Astrocyte of the spinal cord (primary cell): ENCODE results near the gene MON1A.
A peak's percentile ranks its signal among the peaks of the same experiment; 100 is the strongest.
"Not testable (repeated sequence)": the region's sequence is repeated elsewhere in the genome, so short reads cannot be mapped to it uniquely, and the experiment has no call there.

ENCODE experiments used
- DNase-seq: peaks from one replicate; pipeline ENCODE4 v3.0.0; 2011; ENCODE audit warnings: low read depth, low spot score
- H3K4me3 ChIP-seq: 2 replicates; pipeline ENCODE4 v1.5.1; 2011; ENCODE audit warnings: low read depth, mild to moderate bottlenecking, low read length, moderate library complexity
- in situ Hi-C: cut with HindIII; loops from 2 replicates; pipeline ENCODE4 v1.10.0; 2017; ENCODE audit warnings: low sequenced_read_pairs
- TF ChIP-seq, protein P1 (sequence below): IDR thresholded peaks from 2 replicates; pipeline ENCODE4 v1.5.1; 2012; ENCODE audit warnings: low read depth, mild to moderate bottlenecking, low read length, inconsistent platforms

The MON1A gene

DNA sequence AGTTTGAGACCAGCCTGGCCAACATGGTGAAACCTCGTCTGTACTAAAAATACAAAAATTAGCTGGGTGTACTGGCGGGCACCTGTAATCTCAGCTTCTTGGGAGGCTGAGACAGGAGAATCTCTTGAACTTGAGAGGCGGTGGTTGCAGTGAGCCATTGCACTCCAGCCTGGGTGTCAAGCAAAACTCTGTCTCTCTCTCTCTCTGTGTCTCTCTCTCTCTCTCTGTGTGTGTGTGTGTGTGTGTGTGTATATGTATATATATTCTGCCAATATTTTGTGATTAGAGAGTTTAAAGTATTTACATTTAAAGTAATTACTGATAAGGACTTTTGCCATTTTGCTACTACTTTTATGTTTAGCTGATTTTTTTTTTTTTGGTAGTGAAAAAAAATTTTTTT lies 26.0 kb upstream of the MON1A start:
- TF ChIP-seq, protein P1, sequence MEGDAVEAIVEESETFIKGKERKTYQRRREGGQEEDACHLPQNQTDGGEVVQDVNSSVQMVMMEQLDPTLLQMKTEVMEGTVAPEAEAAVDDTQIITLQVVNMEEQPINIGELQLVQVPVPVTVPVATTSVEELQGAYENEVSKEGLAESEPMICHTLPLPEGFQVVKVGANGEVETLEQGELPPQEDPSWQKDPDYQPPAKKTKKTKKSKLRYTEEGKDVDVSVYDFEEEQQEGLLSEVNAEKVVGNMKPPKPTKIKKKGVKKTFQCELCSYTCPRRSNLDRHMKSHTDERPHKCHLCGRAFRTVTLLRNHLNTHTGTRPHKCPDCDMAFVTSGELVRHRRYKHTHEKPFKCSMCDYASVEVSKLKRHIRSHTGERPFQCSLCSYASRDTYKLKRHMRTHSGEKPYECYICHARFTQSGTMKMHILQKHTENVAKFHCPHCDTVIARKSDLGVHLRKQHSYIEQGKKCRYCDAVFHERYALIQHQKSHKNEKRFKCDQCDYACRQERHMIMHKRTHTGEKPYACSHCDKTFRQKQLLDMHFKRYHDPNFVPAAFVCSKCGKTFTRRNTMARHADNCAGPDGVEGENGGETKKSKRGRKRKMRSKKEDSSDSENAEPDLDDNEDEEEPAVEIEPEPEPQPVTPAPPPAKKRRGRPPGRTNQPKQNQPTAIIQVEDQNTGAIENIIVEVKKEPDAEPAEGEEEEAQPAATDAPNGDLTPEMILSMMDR = no peak
- in situ Hi-C loops = no loop called here
- H3K4me3 ChIP-seq = no peak overlapping the region
- DNase-seq = no peak

DNA sequence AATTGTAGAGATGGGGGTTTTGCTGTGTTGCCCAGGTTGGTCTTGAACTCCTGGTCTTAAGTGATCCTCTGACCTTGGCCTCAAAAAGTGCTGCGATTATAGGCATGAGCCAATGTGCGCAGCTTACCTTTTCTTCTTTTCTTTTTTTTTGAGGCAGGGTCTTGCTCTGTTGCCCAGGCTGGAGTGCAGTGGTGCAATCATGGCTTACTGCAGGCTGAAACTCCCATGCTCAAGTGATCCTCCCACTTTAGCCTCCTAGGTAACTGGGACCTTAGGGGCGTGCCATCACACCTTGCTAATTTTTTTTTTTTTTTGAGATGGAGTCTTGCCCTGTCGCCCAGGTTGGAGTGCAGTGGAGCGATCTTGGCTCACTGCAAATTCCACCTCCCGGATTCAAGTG lies 23.3 kb upstream of the MON1A start:
- TF ChIP-seq, protein P1 = no peak
- in situ Hi-C loops = no loop called here
- H3K4me3 ChIP-seq = no peak overlapping the region
- DNase-seq = no peak

DNA sequence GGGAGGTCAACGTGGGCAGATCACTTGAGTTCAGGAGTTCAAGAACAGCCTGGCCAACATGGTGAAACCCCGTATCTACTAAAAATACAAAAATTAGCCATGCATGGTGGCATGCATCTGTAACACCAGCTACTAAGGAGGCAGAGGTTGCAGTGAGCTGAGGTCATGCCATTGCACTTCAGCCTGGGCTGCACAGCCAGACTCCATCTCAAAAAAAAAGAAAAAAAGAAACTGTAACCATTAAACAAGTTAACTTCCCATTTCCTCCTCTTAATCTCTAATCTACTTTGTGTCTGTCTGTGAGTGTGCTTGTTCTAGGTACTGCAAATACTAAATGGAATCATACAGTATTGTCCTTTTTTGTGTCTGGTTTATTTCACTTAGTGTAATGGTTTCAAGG lies 13.0 kb upstream of the MON1A start:
- no peak overlapping the region for H3K4me3 ChIP-seq
- TF ChIP-seq, protein P1 = no peak

DNA sequence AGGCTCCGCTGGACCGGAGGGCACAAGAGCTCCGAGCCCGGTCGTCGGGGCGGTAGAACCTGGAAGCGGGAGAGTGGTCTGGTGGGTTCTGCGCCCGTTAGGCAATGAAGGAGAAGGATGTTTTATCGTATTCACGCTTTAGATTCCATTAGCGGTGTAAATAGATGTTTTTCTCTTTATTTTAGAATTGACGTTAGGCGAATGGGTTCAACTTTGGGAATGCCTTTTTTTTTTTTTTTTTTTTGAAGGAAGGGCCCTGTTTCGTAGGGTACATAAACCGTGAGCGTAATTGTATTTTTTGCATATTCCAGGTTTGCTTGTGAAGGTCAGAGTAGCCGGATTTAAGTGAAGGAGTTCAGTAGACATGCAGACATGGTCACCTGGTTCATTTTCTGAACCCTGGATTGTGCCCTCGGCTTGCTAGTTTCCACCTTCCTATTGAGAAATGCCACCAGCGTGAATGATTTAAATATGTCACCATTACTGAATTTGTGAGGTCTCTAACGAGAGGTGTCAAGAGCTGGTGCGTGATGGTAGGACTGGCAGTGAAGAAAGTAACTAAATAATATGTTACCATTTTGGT lies 11.1 kb upstream of the MON1A start:
- DNase-seq = no peak
- H3K4me3 ChIP-seq = peak overlapping the region; percentile 87
- TF ChIP-seq, protein P1 = no peak
- in situ Hi-C loops = no loop called here

More for the DNA sequence above, 13.0 kb upstream of the MON1A start:
- DNase-seq = no peak
- in situ Hi-C loops = no loop called here

DNA sequence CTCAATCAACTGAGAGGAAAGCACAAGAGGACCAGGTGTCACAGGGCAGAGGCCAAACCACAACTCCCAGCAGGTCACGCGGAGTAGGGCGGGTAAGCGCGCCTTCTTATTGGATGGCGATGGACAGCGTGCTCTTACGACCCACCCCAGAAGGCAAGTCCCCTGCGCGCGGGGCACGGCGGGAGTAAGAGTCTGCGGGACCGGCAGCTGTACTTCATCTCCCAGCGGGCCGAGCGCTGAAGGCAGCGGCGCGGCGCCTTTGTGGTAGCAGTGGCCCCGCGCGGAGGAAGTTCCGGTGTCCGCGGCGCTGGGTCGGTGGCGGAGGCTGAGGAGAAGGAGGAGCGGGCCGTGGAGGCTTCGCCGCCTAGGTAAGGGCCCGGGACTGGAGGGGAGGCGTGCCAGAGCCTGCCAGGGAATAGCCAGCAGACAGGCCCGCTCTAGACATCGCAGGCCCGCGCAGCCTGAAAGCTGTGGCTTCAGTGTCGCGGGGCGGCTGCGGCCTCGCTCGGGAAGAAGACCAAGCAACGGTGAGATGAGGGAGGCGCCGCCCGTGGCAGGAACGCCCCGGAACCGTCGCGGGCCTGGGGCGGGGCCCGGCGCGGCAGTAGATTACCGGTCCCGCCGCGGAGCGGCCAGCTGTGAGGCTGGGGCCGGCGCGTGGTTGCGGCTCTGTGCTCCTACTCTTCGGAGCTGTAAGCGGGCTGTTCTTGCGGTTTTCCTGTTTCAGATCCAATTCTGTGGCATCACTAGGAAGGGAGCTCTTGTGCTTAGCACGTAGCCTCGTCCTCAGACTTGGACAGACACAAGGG lies 10.5 kb upstream of the MON1A start, which contains the start of gene RBM6:
TSS of gene RBM6 (plus strand) at position 293 of the 809 bp plus-strand sequence. CDS start 22,492 bp downstream, outside the sequence.
- TF ChIP-seq, protein P1 = no peak
- H3K4me3 ChIP-seq = peak within 1 kb of the TSS; percentile 87
- DNase-seq = peak; percentile 98
- in situ Hi-C loops = no loop called here

DNA sequence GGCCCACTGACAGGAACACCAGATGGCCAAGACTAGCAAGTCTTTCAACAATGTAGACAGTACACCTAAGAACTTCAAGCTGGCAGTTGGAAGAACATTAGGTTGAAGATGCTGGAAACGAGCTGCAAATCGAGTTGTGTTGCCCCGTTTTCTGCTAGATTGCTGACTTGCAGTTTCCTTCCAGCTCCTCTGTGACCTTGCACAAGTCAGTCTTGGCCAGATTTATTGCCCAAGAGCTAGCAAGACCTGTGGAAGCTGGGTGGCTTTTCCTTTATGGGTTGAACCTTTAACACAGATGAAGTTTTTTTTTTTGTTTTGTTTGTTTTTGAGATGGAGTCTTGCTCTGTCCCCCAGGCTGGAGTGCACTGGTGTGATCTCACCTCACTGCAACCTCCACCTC lies 7.5 kb upstream of the MON1A start:
- TF ChIP-seq, protein P1 = no peak
- no peak overlapping the region for H3K4me3 ChIP-seq
- DNase-seq = no peak
- in situ Hi-C loops = no loop called here

DNA sequence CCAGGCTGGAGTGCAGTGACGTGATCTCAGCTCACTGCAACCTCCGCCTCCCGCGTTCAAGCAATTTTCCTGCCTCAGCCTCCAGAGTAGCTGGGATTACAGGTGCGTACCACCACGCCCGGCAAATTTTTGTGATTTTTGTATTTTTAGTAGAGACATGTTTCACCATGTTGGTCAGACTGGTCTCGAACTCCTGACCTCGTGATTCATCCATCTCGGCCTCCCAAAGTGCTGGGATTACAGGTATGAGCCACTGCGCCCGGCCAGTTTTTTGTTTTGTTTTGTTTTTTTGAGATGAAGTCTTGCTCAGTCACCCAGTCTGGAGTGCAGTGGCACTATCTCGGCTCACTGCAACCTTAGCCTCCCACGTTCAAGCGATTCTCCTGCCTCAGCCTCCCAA lies 2.7 kb upstream of the MON1A start:
- in situ Hi-C loops, DNase-seq, H3K4me3 ChIP-seq: not testable (repeated sequence)
